Activated CD8-positive, alpha-beta memory T cell treated with anti-CD3 and anti-CD28 coated beads for 4 hours (primary cell): Measurements from ENCODE around the gene DNMT1.
A peak's percentile ranks its signal among the peaks of the same experiment; 100 is the strongest.

Experiments
- DNase-seq, 2 donors: peaks; one replicate each; pipeline ENCODE4 v3.0.0-alpha.2; 2020; ENCODE audit warnings: low read depth in 2 of 2

Gene DNMT1

DNA sequence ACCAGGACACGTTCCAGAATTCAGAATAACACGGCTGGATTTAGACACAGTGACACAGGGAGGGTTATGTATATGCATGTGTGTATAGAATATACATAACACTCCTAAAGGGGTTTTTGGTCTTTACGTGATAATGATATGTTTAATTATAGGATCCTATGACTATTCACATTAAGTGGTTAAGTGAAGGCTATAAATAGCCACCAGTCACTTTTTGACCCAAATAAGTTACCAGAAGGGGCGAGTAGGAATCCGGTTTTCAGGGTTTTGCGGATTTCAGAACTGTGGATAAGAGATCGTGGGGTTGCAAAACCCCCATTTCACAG is 99.2 kb downstream of the DNMT1 start:
- no peak for DNase-seq

DNA sequence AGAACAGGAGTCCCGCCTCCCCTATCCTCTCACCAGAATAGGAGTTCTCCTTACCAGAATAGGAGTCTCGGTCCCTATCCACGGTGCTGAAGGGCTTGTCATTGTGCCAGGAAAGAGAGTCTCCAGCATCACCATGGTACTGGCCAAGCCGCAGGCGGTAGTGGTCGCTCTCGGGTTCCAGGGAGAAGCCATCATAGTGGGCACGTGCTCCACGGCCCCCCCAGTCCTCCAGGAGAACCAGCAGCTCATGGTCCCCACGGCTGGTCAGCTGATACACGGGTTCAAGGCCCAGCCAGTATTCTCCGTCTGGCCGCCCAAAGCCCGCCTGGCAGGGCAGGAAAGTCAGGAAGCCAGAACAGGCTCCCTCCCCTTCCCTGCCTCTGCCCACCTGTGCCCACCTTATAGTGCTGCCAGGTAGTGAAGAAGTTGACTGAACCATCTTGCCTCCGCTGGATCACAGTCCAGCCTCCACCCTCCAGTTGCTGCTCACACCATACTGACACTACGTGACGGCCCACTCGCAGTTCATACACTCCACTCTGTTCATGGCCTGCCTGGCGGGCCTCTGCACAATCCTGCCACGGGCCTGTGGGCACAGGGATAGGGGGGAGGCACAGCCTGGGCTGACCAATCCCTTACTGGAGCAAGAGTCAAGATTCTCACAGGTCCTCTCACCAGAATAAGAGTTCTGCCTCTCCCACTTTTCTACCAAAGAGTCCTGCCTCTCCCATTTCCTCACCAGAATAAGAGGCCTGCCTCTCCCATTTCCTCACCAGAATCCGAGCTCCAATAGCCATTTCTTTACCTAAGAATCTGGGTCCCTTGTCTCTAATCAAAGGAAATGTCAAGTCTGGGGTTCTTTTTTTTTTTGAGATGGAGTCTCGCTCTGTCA is 101.2 kb downstream of the DNMT1 start:
- no peak for DNase-seq

DNA sequence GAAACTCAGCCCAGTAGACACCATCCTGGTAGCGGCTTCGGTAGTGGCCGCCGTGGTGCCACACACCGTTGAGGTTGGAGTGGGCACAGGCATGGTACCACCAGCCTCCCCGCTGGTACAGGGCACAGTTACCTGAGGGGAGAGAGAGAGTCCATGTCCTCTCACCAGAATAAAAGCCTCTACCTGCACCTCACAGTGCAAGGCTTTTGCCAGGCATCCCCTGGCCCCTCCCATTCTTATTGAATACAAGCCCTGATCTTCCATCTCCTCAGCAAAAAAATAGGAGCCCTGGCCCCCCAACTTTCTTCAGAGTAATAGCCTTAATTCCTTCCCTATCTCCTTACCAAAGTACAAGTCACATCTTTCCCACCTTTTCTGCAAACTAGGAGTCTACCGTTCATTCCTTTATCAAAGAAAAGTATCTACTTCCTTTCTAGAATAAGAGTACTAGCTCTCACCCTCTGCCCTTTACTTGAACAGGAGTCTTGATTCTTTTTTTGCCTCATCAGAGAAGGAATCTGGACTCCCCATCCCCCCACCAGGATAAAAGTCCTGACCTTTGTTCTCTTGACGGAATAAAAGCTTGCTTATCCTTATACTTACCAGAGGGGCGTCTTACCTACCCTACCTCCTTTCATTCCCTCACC is 102.0 kb downstream of the DNMT1 start:
- no peak for DNase-seq

DNA sequence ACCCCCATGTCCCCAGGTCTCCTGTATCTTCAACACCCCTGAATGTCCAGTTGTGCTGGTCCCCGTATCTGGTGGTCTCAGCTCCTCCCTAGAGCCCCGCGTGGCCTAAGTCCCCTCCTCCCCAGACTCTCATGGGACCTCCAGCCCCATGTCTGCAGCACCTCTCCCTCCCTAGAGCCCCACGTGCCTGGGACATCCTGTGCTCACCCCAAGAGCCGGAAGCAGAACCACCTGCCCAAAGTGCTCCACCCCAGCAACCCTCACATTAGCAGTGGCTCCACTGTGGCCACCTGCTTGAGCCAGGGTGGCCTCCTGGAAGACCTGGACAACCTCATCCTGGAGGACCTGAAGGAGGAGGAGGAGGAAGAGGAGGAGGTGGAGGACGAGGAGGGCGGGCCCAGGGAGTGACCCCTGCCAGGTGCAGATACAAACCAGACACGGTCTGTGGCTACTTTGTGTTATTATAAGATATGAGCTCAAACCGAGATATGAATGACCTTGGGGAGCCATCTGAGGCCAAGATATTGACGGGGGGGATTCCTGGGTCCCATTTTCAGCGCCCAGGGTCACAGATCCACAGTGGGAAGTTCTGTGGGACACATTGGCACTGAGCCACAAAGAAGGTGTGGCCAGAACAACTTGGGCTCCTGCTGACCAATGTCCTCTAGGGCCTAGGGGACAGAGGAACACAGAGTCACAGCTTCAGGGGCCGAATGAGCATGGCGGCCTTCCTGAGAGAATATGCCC is 102.7 kb downstream of the DNMT1 start:
- no peak for DNase-seq

DNA sequence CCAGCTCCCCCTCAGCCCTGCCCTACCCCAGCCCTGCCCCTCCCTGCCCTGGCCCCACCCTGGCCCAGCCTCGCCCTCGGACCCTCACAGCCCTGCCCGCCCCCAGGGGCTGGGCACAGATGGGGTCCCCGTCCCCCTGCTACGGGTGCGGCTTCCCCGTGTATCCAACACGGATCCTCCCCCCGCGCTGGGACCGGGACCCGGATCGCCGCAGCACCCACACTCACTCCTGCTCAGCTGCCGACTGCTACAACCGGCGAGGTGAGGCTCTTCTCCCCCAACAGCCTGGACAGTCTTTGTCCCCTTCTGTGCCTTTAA is 103.4 kb downstream of the DNMT1 start:
- DNase-seq: no peak

DNA sequence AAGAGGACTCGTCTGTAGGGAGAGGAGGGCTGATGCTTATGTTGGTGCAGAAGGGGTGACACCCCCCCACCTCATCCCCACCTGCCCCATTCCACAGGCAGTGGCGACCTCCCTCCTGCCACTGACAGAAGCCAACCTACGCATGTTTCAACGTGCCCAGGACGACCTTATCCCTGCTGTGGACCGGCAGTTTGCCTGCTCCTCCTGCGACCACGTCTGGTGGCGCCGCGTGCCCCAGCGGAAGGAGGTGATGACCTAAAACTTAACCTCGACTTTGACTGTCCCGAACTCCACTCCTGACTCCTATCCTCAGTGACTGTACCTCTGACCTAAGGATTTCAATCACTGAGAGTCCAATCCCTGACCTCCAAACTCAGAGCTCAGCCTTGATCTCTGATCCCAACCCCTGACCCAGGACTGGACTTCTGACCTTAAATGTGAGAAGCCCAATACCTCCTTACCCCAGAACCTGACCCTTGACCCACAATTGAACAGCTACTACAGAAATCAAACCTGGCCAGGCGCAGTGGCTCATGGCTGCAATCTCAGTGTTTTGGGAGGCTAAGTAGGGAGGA is 104.9 kb downstream of the DNMT1 start:
- no peak for DNase-seq

GRCh38 chr19:10088949-10089554 is 105.7 kb downstream of the DNMT1 start:
- DNase-seq: no peak

DNA sequence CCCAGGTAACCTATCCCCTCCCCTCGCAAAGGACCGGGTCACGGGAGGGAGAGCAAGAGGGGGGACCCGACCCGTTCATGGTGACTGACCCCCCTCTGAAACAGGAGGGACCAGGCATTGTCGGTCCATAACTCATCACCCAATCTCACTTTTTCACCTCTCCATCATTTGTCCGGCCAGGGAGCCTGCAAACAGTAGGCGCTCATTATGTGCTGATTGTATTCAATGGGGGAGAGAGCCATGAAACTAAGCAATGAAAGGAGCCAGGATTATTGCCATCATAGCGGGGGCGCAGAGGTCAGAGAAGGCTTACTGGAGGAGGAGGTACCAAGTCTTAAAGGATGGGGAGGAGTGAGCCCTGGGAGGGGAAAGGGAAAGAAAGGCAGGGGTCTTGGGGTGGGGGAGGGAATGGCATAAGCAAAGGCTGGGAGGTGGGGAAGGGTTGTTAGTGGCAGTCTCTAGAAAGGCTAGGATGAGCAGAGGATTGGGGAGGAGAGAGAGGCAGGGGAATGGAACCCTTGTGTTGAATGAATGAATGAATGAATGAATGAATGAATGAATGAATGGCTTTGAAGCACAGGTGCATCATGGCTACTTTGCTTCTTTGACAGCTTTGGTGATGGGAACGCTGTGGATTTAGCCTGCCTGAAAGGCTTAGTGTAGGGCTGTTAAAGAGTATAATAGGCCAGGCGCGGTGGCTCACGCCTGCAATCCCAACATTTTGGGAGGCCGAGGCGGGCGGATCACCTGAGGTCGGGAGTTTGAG is 107.3 kb downstream of the DNMT1 start:
- DNase-seq: no peak

DNA sequence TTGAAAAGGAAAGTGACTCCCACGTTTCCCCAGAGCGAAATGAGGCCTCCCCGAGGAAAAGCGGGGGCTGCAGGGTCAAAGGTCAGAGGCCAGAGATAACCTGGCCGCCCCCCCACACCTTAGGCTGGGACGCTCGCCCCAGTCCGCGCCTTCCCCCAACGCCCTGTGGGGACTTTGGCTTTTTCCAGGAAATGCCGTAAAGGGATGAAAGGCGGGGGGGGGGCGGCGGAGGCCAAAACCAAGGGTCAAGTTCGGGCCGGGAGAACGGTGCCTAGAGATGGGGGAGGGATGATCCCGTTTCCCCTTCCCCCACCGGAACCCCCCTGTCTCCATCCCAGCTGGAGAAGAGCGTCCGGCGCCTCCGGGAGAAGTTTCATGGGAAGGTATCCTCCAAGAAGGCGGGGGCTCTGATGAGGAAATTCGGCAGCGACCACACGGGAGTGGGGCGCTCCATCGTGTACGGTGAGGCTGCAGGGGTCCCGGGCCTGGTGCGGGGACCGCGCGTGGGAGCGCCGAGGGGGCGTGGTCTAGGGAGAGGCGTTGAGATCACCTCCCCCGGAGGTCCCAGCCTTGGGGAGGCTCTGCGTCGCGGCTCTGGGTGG is 108.1 kb downstream of the DNMT1 start:
- DNase-seq: peak in 1 of 2 donors; percentile 39

DNA sequence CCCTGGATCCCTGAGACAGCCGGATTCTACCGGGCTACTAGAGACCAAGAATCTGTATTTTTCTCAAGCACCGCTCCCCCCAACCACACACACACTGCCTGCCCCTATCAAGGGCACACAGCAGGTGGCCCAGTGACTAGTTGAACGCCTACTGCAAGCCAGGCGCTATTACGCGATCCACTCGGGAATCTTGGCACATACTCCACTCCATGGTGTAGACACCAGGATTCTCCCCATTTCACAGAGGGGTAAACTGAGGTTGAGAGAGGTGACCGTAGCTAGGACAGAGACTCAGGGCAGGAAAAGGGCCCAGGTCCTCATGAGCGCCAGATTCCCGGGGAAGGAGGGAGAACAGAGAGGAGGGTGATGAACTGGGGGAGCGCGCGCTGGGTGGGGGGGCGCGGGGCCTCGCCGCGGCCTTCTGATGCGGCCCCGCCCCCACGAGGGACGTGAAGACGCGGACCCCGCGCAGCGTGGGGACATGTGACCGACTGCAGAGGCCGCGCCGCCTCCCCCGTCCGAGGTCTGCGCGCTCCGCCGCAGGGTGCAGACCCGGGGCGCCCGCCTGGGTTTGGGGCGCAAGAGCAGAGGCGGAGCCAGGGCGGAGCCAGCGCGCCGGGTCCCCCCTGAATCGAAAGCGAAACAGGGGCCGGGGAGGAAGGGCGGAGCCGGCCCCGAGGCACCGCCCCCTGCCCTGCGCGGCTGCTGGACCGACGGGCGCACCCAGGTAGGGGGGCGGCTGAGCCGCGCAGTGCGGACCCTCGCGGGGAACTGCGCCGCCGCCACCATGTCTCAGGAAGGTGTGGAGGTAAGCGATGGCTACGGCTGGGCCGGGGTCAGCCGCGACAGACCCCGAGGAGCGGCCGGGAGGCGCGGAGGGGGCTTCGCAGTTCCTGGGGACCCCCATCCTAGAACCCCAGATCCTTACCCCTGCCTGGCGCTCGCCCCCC is 108.8 kb downstream of the DNMT1 start, which contains the start of gene SHFL:
SHFL (plus strand) TSS at position 677 of the 950 bp plus-strand sequence; CDS start at position 788, 111 bp downstream.
- peak; percentile 71 for DNase-seq

DNA sequence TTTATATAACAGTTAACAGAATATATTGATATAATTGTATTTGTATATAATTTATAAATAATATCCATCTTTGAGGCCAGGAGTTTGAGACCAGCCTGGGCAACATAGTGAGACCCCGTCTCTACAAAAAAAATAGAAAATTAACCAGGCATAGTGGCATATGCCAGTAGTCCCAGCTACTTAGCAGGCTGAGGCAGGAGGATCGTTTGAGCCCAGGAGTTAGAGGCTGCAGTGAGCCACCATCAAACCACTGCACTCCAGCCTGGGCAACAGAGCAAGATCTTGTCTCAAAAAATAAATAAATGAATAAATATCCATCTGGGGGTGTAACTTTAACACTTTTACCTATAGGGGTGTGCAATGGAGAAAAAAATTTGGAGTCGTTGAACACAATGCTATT is 110.0 kb downstream of the DNMT1 start:
- no peak for DNase-seq

DNA sequence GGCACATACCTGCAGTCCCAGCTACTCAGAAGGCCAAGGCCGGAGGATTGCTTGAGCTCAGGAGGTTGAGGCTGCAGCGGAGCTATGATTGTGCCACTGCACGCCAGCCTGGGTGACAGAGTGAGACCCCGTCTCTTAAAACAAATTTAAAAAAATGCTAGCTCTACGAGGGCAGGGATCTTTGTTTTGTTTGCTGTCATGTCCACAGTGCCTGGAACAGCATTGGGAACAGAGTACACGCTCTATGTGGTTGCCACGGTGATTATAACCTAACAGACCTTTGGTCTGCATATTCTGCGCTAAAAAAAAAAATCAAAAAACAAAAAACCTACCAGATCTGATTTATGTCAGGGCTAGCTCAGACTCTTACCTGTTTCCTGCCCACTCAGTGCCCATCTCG is 110.8 kb downstream of the DNMT1 start:
- DNase-seq: no peak
